HCT116 (cell line): ENCODE data around the gene DLEC1. TPM values are rescaled to one million over a fixed set of nuclear protein-coding genes. Genes with fewer than 3 reads are reported as not detected.

Experiments used
- ATAC-seq: fragments of 200-7000 bp; cut with Tn5 transposase; 2 replicates; pipeline ENCODE4 v1.9.1; 2020; ENCODE audit warnings: mild to moderate bottlenecking, moderate library complexity
- BruUV-seq: library from RNA; stranded (reverse); fragments of 400-500 nt; replicated peaks from 2 replicates; lab custom pipeline; 2021; lab: Mats Ljungman, UMichigan
- CTCF ChIA-PET: fragments of 300-600 bp; sonication (Branson Sonifier 250); formaldehyde crosslinking; loops from one replicate; lab custom pipeline; 2021; ENCODE audit warnings: antibody characterized with exemption; lab: Charles Lee
- POLR2A ChIA-PET: fragments of 300-600, 350-600 bp; sonication (Branson Sonifier 250); formaldehyde crosslinking; loops from one replicate; lab custom pipeline; 2021; ENCODE audit warnings: antibody characterized with exemption; lab: Charles Lee
- RAD21 ChIA-PET, 2 experiments: fragments of 300-600 bp; sonication (Branson Sonifier 250); formaldehyde crosslinking; loops; one replicate each; lab custom pipeline; 2023; ENCODE audit warnings: low total read pairs in 2 of 2; ENCODE audit not compliant: uncharacterized antibody in 2 of 2, unreplicated experiment in 2 of 2, low non-redundant PET in 1 of 2; lab: Charles Lee
- DNase-seq: peaks from one replicate; pipeline ENCODE4 v3.0.0-alpha.2; 2010; ENCODE audit warnings: low read depth, low spot score
- H2AFZ ChIP-seq: fragments of 200-600 bp; shearing (Covaris generic), sonication (generic); 2 replicates; pipeline ENCODE4 v1.6.1; 2017; ENCODE audit warnings: low read depth, mixed run types, mixed read lengths, antibody characterized with exemption, low read length; ENCODE audit not compliant: poor library complexity, severe bottlenecking
- H3K27ac ChIP-seq: 2 replicates; pipeline ENCODE4 v1.5.1; 2012; ENCODE audit warnings: low read depth, low read length
- H3K27me3 ChIP-seq: fragments of 200-600 bp; sonication (generic); 2 replicates; pipeline ENCODE4 v1.6.1; 2016; ENCODE audit warnings: mixed run types, low read length, mixed read lengths; ENCODE audit not compliant: insufficient read depth
- H3K36me3 ChIP-seq, 2 experiments: fragments of 200-500 bp in 1 of 2; fragments of 200-600 bp in 1 of 2; sonication (Bioruptor generic) in 1 of 2; sonication (generic) in 1 of 2; 2 replicates each; pipeline versions ENCODE4 v1.5.1 to v1.6.1; 2014 to 2016; ENCODE audit warnings: low read length in 2 of 2, inconsistent platforms in 1 of 2, mixed read lengths in 1 of 2, mixed run types in 1 of 2; ENCODE audit not compliant: insufficient read depth in 2 of 2, control insufficient read depth in 1 of 2
- H3K4me1 ChIP-seq, 2 experiments: fragments of 200-600 bp in 1 of 2; sonication (generic) in 1 of 2; 2 replicates each; pipeline versions ENCODE4 v1.5.1 to v1.6.1; 2012 to 2017; ENCODE audit warnings: low read length in 2 of 2, inconsistent platforms in 1 of 2, mild to moderate bottlenecking in 1 of 2, mixed read lengths in 1 of 2, mixed run types in 1 of 2, moderate library complexity in 1 of 2; ENCODE audit not compliant: insufficient read depth in 2 of 2, control insufficient read depth in 1 of 2
- H3K4me2 ChIP-seq: fragments of 200-600 bp; sonication (generic); 2 replicates; pipeline ENCODE4 v1.6.1; 2017; ENCODE audit warnings: mixed run types, low read length, mixed read lengths
- H3K4me3 ChIP-seq, 2 experiments: fragments of 200-600 bp in 1 of 2; sonication (generic) in 1 of 2; replicated peaks in 1 of 2; 2 replicates each; pipeline ENCODE4 v1.5.1; 2011 to 2016; ENCODE audit warnings: low read length in 2 of 2, control low read depth in 1 of 2, low read depth in 1 of 2, mild to moderate bottlenecking in 1 of 2, mixed read lengths in 1 of 2, mixed run types in 1 of 2
- H3K79me2 ChIP-seq: fragments of 200-600 bp; sonication (generic); 2 replicates; pipeline ENCODE4 v1.6.1; 2017; ENCODE audit warnings: mild to moderate bottlenecking, mixed run types, low read length, moderate library complexity, mixed read lengths; ENCODE audit not compliant: insufficient read depth
- H3K9ac ChIP-seq: fragments of 200-600 bp; sonication (generic); 2 replicates; pipeline ENCODE4 v1.6.1; 2016; ENCODE audit warnings: low read length, mixed read lengths
- H3K9me2 ChIP-seq: fragments of 200-600 bp; sonication (generic), shearing (Covaris generic); 2 replicates; pipeline ENCODE4 v1.6.1; 2017; ENCODE audit warnings: mixed run types, mild to moderate bottlenecking, moderate library complexity; ENCODE audit not compliant: insufficient read depth
- H3K9me3 ChIP-seq, 2 experiments: fragments of 200-500 bp in 1 of 2; fragments of 200-600 bp in 1 of 2; sonication (Bioruptor generic) in 1 of 2; sonication (generic) in 1 of 2; 2 replicates each; pipeline ENCODE4 v1.6.1; 2014 to 2017; ENCODE audit warnings: low read length in 2 of 2, mixed read lengths in 2 of 2, inconsistent platforms in 1 of 2, low read depth in 1 of 2, mild to moderate bottlenecking in 1 of 2, mixed run types in 1 of 2, moderate library complexity in 1 of 2; ENCODE audit not compliant: control insufficient read depth in 1 of 2, insufficient read depth in 1 of 2
- H4K20me1 ChIP-seq: fragments of 200-600 bp; sonication (generic), shearing (Covaris generic); 2 replicates; pipeline ENCODE4 v1.6.1; 2017; ENCODE audit warnings: mixed run types, mild to moderate bottlenecking, moderate library complexity; ENCODE audit not compliant: insufficient read depth
- CBX3 ChIP-seq: IDR thresholded peaks from 2 replicates; pipeline ENCODE4 v1.6.1; 2012; ENCODE audit warnings: low read depth
- CEBPB ChIP-seq: IDR thresholded peaks from 2 replicates; pipeline ENCODE4 v1.6.1; 2012; ENCODE audit warnings: low read depth
- EGR1 ChIP-seq: IDR thresholded peaks from 2 replicates; pipeline ENCODE4 v1.6.1; 2012; ENCODE audit warnings: low read depth
- ELF1 ChIP-seq: IDR thresholded peaks from 2 replicates; pipeline ENCODE4 v1.6.1; 2012; ENCODE audit warnings: low read depth, borderline replicate concordance
- EZH2 ChIP-seq: fragments of 200-600 bp; sonication (generic); IDR thresholded peaks from 2 replicates; pipeline ENCODE4 v1.6.1; 2017; ENCODE audit warnings: antibody characterized with exemption, mixed run types
- EZH2phosphoT487 ChIP-seq: fragments of 200-600 bp; IDR thresholded peaks from 2 replicates; pipeline ENCODE4 v1.6.1; 2018; ENCODE audit warnings: antibody characterized with exemption, borderline replicate concordance
- FOSL1 ChIP-seq: IDR thresholded peaks from 2 replicates; pipeline ENCODE4 v1.6.1; 2012; ENCODE audit warnings: low read depth
- JUND ChIP-seq: IDR thresholded peaks from 2 replicates; pipeline ENCODE4 v1.6.1; 2012
- POLR2A ChIP-seq: IDR thresholded peaks from 2 replicates; pipeline ENCODE4 v1.7.0; 2011; ENCODE audit warnings: borderline replicate concordance; ENCODE audit not compliant: insufficient read depth, insufficient read length; ENCODE audit errors: extremely low read depth
- POLR2AphosphoS5 ChIP-seq: IDR thresholded peaks from 2 replicates; pipeline ENCODE4 v1.6.1; 2011; ENCODE audit warnings: mild to moderate bottlenecking, low read depth, low read length, moderate library complexity
- RAD21 ChIP-seq: IDR thresholded peaks from 2 replicates; pipeline ENCODE4 v1.6.1; 2012; ENCODE audit warnings: low read depth, mild to moderate bottlenecking
- SIN3A ChIP-seq: IDR thresholded peaks from 2 replicates; pipeline ENCODE4 v1.6.1; 2012; ENCODE audit warnings: low read depth
- SP1 ChIP-seq: IDR thresholded peaks from 2 replicates; pipeline ENCODE4 v1.6.1; 2012; ENCODE audit warnings: low read depth
- TCF7L2 ChIP-seq: IDR thresholded peaks from 2 replicates; pipeline ENCODE4 v1.7.0; 2011; ENCODE audit warnings: borderline replicate concordance, inconsistent platforms; ENCODE audit not compliant: insufficient read depth, insufficient read length; ENCODE audit errors: extremely low read depth
- ZFX ChIP-seq: fragments of 450-650 bp; IDR thresholded peaks from 2 replicates; pipeline ENCODE4 v1.6.1; 2017
- intact Hi-C: fragments of 100-400 bp; cut with micrococcal nuclease; formaldehyde crosslinking; loops from 2 replicates; pipeline ENCODE4 v1.10.0; 2022
- total RNA-seq: library from RNA; stranded (reverse); gene quantifications from one replicate; pipeline ENCODE4 v1.2.1, GENCODE V29; 2021; ENCODE audit not compliant: unreplicated experiment
- TF ChIP-seq, protein P1 (sequence below): IDR thresholded peaks from 2 replicates; pipeline ENCODE4 v1.6.1; 2012
- TF ChIP-seq, protein P2 (sequence below): IDR thresholded peaks from 2 replicates; pipeline ENCODE4 v1.6.1; 2012; ENCODE audit warnings: low read depth
- TF ChIP-seq, protein P3 (sequence below), 3 experiments: fragments of 200-600 bp in 1 of 3; sonication (generic) in 1 of 3; IDR thresholded peaks in 2 of 3; conservative IDR thresholded peaks in 1 of 3; 2 replicates each; pipeline ENCODE4 v1.5.1; 2012 to 2017; ENCODE audit warnings: low read depth in 2 of 3, low read length in 2 of 3, antibody characterized with exemption in 1 of 3, borderline replicate concordance in 1 of 3, control low read depth in 1 of 3, mild to moderate bottlenecking in 1 of 3, mixed read lengths in 1 of 3, mixed run types in 1 of 3, moderate library complexity in 1 of 3; ENCODE audit not compliant: insufficient read depth in 1 of 3

DLEC1 gene
- total RNA-seq, 1 experiment from 2014 or later: 0.61 TPM

DNA sequence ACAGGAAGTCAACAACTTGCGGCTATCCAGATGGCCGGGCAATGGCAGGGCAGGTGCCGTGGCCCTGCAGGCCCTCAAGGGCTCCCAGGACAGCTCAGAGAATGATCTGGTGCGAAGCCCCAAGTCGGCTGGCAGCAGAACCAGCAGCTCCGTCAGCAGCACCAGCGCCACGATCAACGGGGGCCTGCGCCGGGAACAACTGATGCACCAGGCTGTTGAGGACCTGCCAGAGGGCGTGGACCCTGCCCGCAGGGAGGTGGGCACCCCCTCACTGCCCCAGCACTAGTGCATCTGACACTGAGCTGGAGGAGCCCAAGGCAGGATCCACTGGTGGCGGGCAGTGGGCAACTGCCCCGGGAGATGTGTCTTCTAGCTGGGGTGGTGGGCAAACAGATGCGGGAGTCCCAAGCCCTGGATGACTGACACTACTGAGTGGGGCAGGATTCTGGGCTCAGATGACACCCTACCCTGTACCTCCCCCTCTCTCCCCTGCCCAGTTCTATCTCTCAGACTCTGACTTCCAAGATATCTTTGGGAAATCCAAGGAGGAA lies 32.5 kb upstream of the DLEC1 start:
- no peaks in the 10 kb centered on the region for H3K9me3 ChIP-seq
- H3K9ac ChIP-seq: no peak overlapping the region
- no peaks in the 10 kb centered on the region for H3K9me2 ChIP-seq
- ATAC-seq (no peak), DNase-seq (no peak)
- no peak overlapping the region for H3K4me2 ChIP-seq
- intact Hi-C loops: no loop called here
- H3K27me3 ChIP-seq: no peaks in the 10 kb centered on the region
- POLR2A ChIA-PET: no interaction called here
- no peaks in the 10 kb centered on the region for H3K36me3 ChIP-seq
- H3K4me3 ChIP-seq: no peak overlapping the region
- TF ChIP-seq, protein P1, sequence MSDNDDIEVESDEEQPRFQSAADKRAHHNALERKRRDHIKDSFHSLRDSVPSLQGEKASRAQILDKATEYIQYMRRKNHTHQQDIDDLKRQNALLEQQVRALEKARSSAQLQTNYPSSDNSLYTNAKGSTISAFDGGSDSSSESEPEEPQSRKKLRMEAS: no peak
- TF ChIP-seq CBX3 (no peak), CEBPB (no peak), POLR2AphosphoS5 (no peak), RAD21 (no peak)
- no peak overlapping the region for H2AFZ ChIP-seq
- H3K4me1 ChIP-seq: peaks cover 0 to 21% of the 10 kb centered on the region in 2 experiments; a peak in 1 of 4 replicates
- H3K79me2 ChIP-seq: no peaks in the 10 kb centered on the region
- no peak overlapping the region for H3K27ac ChIP-seq
- CTCF ChIA-PET: no interaction called here
- BruUV-seq: no TSS peak
- RAD21 ChIA-PET: no interaction called here
- H4K20me1 ChIP-seq: no peaks in the 10 kb centered on the region

DNA sequence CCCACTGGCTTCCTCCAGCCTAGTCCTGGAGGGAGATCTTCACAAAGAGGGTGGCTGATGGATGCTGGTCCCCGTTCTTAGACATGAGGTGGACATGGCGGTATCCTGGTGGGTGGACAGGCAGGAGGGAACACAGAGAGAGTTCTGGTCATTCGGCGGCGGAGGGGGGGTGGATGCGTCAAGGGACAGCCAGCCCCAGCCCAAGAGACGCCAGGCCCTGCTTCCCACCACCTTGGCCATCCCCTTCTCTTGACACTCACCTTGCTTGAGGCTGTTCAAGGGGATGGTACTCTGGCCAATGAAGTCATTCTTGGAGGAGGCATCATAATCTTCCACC lies 31.3 kb upstream of the DLEC1 start:
- Histone ChIP-seq H3K27me3 (no peaks in the 10 kb centered on the region), H3K27ac (no peak overlapping the region), H3K4me3 (no peak overlapping the region), H3K4me2 (no peak overlapping the region), H3K9me3 (no peaks in the 10 kb centered on the region), H3K79me2 (no peaks in the 10 kb centered on the region), H3K9me2 (no peaks in the 10 kb centered on the region), H3K4me1 (peaks cover 0 to 17% of the 10 kb centered on the region in 2 experiments; a peak in 1 of 4 replicates), H2AFZ (no peak overlapping the region), H3K9ac (no peak overlapping the region), H3K36me3 (no peaks in the 10 kb centered on the region), H4K20me1 (no peaks in the 10 kb centered on the region)
- ATAC-seq: no peak
- ChIA-PET CTCF (no interaction called here), POLR2A (no interaction called here), RAD21 (no interaction called here)
- intact Hi-C loops: no loop called here
- no TSS peak for BruUV-seq
- no peak for DNase-seq
- TF ChIP-seq, protein P2, sequence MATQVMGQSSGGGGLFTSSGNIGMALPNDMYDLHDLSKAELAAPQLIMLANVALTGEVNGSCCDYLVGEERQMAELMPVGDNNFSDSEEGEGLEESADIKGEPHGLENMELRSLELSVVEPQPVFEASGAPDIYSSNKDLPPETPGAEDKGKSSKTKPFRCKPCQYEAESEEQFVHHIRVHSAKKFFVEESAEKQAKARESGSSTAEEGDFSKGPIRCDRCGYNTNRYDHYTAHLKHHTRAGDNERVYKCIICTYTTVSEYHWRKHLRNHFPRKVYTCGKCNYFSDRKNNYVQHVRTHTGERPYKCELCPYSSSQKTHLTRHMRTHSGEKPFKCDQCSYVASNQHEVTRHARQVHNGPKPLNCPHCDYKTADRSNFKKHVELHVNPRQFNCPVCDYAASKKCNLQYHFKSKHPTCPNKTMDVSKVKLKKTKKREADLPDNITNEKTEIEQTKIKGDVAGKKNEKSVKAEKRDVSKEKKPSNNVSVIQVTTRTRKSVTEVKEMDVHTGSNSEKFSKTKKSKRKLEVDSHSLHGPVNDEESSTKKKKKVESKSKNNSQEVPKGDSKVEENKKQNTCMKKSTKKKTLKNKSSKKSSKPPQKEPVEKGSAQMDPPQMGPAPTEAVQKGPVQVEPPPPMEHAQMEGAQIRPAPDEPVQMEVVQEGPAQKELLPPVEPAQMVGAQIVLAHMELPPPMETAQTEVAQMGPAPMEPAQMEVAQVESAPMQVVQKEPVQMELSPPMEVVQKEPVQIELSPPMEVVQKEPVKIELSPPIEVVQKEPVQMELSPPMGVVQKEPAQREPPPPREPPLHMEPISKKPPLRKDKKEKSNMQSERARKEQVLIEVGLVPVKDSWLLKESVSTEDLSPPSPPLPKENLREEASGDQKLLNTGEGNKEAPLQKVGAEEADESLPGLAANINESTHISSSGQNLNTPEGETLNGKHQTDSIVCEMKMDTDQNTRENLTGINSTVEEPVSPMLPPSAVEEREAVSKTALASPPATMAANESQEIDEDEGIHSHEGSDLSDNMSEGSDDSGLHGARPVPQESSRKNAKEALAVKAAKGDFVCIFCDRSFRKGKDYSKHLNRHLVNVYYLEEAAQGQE: no peak
- TF ChIP-seq EGR1 (no peak), RAD21 (no peak), TCF7L2 (no peak), CBX3 (no peak), SIN3A (no peak), POLR2A (no peak), FOSL1 (no peak), ZFX (no peak), SP1 (no peak), POLR2AphosphoS5 (no peak), JUND (no peak), EZH2 (no peak), EZH2phosphoT487 (no peak), ELF1 (no peak)
- TF ChIP-seq, protein P3, sequence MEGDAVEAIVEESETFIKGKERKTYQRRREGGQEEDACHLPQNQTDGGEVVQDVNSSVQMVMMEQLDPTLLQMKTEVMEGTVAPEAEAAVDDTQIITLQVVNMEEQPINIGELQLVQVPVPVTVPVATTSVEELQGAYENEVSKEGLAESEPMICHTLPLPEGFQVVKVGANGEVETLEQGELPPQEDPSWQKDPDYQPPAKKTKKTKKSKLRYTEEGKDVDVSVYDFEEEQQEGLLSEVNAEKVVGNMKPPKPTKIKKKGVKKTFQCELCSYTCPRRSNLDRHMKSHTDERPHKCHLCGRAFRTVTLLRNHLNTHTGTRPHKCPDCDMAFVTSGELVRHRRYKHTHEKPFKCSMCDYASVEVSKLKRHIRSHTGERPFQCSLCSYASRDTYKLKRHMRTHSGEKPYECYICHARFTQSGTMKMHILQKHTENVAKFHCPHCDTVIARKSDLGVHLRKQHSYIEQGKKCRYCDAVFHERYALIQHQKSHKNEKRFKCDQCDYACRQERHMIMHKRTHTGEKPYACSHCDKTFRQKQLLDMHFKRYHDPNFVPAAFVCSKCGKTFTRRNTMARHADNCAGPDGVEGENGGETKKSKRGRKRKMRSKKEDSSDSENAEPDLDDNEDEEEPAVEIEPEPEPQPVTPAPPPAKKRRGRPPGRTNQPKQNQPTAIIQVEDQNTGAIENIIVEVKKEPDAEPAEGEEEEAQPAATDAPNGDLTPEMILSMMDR (IDR thresholded peaks at IDR 0.05 in 2 of 3, conservative IDR thresholded peaks at IDR 0.05 in 1 of 3; ENCODE audit: borderline replicate concordance in 1 of 3, insufficient read depth in 1 of 3, low read depth in 2 of 3, low read length in 2 of 3): no peak
